Mucosa of gallbladder (tissue), 1 donor: ENCODE results near the gene CTSH. TPM values are rescaled to one million over a fixed set of nuclear protein-coding genes. Genes with fewer than 3 reads are reported as not detected.
"Not testable (repeated sequence)": the region's sequence is repeated elsewhere in the genome, so short reads cannot be mapped to it uniquely, and the experiment has no call there.

Experiments used
- DNase-seq: peaks from one replicate; pipeline ENCODE4 v3.0.0-alpha.2; 2020; ENCODE audit warnings: low spot score
- total RNA-seq: library from RNA; stranded (reverse); gene quantifications from one replicate; pipeline ENCODE4 v1.2.1, GENCODE V29; 2021
- donor health status: DM: no; HTN: no; CAD: no.

The CTSH gene
- total RNA-seq, 1 donor from 2014 or later, result 465 TPM

DNA sequence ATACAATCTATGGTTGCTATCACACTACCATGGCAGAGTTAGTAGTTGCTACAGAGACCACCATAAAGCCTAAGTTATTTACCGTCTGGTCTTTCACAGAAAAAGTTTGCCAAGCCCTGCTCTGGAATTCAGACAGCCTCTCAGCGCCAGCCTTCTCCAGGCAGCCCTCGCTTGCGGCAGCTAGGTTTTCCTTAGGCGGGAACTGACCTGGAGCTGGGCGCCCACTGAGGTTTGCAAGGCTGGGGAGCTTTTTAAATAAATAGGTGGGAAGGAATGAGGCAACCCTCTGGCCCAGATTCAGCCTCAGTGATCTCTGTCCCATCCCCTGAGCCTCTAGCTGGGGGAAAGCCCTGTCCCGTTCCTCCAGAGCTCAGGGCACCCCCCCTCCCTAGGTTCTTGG is 1.2 kb downstream of the CTSH start:
- no peak for DNase-seq

DNA sequence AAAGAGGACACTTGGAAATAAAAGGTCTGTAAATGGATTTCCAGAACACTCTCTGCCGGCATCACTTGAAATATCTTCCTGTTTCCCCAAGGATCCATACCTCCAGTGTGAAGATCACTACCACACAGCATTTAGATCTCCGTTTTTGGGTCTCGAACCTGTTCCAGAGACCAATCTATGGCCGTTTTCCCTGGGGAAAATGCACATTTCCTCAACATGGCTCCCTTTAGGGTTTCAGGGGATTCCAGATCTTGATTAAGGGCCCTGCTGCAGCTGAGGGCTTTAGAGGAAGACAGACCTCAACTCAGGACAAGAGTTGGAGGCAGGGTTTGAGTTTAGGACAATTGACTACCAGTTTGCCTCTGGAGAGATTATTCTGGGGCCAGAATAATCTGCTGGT is 2.1 kb downstream of the CTSH start:
- DNase-seq, result no peak

DNA sequence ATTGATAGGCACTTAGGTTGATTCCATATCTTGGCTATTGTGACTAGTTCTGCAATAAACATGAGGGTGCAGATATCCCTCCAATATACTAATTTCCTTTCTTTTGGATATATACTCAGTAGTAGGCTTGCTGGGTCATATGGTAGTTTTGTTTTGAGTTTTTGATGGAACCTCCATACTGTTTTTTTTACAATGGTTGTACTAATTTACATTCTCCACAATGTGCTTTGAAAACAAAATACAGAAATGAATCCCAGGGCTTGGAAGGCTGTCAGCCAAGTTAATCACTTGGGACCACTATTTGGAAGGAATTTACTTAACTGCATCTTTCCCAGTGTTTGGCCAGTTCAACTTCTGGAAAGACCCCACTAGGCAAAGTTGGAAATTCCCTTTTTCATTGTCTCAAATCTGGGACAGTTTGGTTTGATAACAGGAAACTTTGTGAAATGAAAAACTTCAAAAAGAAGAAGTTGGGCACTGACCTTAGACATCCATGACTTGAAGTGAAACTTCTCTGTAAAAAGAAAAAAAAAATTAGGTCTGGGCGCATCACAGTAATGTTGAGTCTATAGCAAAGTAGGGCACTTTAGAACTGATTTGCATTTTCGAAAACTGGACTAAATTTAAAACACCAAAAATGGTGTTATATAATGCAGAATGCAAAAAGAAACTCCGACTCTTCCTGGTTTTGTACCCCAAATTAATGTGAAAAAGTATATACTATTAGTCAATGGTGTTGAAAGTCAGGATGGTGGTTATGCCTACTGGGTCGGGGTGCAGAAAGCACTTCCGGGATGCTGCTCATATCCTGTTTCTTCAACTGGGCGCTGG is 6.0 kb downstream of the CTSH start:
- no peak for DNase-seq

DNA sequence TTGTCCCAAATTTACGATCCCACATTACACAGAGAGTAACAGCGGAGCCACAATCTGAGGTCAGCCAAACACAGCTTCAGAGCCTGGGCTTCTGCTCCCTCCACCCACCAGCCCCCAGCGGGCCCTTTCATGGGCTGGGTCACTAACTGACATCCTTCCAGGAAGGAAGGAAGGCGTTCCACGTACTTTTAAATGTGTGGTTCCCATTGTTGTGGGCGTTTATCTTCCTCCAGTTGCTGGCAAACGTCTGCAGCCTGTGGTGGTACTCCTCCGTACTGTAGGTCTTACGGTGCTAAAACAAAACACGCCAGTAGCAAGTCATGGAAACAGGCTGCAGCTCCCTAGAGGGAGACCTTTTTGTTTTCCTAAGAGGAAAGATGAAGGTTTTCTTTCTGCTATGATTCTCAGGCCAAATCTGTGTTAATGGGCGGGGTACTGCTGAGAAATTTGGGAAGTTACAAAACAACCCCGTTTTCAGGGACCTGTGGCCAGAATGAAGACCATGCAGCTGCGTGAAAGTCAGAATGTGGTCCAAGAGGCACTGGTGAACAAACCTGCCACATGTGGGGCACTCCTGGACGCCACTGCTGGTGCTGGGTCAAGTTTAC is 7.6 kb downstream of the CTSH start:
- no peak for DNase-seq

DNA sequence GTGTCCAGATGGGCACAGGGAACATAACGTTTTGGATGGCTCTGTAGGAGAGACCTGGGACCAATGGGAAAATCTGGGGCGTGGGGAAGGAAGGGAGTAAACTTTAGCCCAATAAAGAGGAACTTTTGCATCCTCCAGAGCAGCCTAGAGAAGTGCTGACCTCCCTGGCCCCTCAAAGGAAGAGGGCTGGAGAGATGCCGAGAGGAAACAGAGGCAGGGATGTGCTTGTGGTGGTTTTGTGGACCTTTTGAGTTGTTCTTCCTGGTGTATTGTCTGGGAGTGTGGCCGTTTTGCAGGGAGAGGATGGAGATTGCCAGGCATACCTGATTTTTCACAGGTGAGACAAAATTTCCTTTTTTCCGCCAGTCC is 10.2 kb downstream of the CTSH start:
- no peak for DNase-seq

DNA sequence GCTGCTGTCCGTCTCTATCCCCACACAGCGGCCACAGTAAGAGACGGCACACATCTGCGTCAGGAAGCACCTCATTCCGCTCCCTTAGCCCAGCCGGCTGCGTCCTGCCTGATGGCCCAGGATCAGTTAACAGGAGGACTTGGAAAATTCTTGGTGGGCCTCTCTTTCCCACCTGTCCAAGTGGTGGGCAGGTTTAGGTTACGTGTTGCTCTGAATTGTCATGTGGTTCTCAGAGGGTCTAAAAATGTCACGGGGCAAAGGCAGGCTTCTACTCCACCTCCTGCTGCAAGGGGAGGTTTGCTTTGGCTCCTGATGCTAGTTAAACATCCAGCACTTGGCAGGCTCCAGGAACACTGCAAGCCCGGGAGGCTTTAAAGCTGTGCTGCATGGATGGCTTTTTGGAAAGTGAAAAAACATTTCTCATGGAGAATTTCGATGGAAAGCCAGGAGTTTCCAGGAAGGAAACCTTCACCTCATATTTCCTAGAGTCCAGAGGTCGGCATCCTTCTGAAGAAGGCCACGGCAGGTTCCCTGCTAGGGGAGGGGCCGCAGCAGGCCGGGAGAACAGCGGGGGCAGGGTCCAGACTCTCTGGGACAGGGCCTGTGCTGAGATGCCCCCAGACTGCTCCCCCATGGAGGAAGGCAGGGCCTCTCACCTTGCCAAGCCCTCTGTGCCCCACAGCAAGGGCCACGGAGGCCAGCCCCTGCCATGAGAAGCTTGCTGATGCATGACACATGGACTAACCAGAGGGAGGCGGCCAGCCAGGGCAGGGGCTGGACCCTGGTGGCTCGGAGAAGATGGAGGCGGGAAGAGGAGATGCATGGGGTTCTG is 10.8 kb downstream of the CTSH start:
- no peak for DNase-seq

DNA sequence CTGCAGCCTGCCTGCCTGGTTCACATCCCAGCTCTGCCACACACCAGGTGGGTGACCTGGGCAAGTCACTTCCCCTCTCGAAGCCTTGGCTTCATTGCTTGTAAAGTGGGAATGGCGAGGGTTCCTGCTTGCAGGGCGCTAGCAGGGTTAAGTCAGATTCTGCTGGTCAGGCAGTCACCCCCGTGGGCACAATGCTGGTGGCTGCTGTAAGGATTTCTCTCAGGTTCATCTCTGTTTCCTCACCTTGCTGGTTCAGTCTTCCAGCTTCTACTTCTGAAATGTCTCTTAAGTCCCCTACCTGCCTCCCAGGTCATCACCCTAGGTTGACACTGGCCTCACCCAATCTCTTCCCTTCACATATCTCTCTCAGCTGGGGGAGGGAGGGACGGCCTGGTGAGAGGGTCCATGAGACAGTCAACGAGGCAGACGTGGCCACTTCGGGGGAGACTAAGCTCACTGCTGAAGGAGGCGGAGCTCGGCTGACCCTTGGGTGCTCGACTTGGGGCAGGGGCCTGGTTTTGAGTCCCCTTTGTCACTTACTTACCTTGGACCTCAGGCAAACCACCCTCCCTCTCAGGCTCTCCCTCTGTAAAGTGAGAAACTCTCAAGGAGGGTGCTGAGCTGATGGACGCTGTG is 11.5 kb downstream of the CTSH start:
- DNase-seq, result no peak

DNA sequence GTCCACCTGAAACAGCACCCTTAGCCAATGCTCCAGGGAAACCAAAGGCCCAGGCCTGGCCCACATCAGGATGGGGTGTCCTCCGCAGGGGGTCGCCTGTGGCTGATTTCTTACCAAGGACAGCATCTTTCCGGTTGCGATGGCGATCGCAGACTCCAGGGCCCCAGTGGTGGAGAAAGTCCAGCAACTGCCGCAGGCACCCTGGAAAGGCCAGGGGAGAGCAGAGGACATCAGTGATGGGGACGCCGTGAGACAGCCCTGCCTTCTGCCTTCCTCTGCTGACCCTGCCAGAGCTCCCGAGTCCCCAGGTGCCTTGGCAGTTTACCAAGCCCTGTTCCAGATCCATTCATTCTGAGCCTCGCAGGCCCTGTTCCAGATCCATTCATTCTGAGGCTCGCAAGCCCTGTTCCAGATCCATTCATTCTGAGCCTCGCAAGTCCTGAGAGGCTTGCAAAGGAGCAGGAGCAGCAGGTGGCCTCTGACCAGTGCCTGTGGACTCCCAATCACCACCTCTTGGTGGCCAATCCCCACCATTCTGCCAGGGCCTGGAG is 12.5 kb downstream of the CTSH start:
- DNase-seq, result no peak

DNA sequence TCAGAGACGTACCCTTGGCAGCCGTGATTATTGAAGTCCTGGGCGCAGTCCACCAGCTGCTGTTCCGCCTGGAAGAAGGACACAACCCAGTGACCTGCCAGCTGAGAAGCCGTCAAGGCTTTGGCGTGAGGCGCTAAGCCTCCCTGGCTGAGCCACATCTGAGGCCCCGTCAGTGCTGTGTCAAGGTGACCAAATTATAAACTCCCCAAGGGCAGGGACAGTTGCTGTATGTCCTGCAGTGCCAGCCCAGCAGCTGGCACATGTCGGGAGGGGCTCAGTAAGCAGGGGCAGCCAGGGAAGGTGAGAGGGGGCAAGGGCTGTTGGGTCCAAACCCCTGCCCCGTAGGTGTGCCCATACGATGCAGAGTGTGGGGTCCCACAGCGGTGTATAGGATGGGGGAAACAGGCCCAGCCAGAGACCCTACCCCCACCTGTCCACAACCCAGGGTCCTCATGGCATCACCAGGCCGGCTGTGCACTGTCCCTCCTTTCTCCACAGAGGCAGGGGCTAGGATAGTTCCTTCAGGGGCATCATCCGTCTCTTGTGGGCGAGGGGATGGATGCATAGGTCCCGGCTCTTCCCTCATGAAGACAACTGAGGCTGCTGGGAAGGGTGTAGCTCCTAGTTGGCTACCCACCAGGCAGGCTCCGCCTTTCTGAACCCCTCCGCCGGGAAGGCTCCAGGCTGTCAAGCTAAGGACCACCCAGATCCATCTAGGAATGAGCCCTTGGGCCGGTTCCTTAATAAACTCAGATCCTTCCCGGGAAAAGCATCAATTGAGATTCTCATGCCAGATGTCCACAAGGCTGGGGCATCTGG is 13.2 kb downstream of the CTSH start:
- DNase-seq, result no peak

DNA sequence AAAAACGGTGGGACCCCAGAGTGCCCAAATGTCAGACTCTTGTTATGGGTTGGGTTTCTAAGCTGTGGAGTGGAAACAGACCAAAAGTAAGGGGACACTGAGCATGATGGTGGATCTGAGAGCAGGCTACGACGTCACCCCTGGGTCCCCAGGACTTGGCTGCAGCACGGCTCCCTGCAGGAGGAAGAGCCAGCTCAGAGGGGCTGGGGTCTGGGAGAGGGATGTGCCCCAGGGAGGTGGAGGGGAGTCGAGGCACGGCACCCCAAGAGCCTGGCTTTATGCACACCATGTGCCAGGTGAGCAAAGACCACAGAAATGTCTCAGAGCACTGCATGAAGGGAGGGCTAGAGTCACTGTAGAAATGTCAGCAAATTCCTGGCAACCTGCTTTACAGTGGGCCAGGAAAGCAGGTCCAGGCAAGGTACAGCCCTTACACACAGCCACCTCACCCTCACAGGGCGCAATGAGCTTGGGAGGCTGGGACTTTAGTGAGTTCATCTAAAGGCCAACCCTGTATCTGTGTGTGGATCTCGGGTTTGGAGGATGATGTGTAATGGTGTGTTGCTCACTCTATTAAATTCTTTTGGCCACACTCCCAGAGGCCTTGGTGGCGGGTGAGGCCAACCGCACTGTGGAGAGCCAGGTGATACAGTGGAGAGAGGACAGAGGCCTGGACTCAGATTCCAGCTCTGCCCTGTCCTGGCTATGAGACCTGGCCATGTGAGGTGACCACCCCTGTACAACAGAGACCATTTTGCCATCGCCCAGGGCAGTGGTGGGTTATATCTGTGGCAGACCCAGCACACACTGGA is 14.1 kb downstream of the CTSH start:
- DNase-seq, result no peak

DNA sequence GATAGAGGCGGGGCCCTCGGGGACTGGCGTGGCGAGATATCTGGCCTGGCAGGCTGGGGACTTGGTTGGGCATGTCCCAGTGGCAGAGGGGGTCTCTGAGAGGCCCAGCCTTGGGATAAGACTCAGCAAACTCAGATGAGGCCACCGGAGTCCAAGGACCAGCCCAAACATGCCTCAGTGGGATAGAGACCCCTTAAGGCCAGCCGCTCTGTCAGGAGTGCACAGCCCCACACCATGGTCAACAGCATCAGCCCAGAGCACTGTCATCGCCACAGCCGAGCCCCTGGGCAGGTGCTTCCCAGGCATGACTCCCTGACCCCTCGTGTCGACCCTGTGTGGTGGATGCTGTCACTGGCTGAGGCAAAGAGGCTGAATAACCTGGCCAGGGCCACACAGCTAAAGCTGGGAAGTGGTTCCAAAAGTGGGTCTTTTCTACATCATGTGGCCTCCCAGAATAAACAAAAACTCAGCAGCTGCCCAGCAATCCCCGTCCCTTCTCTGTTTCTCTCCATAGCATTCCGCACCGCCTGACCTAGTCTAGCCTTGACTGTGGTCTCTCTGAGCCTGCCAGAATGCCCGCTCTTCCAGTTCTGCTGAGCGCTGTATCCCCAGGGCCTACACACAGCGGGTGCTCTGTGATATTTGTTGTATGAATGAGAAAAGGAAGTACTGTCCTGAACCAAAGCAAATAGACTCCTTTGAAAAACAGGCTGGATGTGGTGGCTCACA is 15.1 kb downstream of the CTSH start:
- DNase-seq, result no peak

DNA sequence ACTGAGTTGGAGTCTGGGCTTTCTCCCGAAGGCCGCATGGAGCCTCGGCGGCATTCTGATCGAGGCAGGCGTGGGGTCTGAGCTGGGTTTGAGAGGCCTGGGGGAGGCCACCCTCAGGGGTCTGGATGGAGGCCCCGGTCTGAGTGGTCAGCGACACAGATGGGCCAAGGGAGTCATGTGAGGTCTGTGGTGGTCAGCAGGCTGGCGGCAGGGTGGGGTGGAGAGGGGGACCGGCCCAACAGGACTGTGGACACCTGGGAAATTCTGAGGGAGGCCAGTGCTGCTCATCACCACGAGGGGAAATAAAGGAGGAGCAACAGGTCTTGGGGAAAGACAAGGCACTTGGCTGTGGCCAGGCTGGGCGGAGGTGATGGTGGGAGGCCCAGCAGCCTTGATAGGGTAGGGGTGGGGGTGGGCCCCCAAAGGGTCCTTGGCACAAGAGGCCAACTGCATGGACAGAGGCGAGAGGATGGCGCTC is 16.2 kb downstream of the CTSH start:
- no peak for DNase-seq

DNA sequence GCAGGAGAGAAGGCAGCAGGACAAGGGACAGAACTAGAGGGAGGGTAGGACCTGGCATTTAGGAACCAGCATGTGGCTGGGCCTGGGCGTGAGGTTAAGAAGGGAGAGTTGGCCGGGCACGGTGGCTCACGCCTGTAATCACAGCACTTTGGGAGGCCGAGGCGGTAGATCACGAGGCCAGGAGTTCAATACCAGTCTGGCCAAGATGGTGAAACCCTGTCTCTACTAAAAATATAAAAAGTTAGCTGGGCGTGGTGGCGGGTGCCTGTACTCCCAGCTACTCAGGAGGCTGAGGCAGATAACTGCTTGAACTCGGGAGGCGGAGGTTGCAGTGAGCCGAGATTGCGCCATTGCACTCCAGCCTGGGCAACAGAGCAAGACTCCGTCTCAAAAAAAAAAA is 16.7 kb downstream of the CTSH start:
- DNase-seq, result not testable (repeated sequence)

DNA sequence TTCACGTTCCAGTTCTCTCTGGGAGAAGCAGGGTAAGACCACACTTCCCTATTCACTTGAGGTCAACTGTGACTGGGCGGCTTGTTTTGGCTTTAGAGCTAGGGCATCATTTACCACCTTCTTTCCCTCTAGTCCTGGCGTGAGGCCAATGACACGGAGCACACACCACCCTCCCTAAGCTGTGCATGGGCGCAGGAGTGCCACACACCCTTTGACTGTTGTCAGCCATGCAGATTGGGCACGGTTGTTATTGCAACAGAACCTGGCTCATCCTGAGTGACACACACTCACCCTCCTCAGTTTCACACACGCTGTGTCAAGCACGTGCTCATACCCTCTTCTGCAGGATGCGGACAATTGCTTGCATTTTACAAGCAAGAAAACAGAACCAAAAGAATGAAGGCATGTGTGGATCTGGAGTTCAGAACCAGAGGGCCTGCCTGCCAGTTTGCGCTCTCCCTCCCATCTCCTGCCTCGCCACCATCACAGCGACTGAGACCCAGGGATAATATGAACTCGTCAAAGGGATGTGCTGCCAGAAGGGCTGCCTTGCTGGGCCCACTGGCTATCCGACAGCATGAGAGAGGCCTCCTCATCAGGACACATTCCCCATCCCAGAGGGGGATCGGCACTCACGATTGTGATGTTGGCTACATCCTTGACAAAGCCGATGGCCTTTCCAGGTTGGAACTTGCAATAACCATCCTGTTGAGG is 17.6 kb downstream of the CTSH start:
- DNase-seq, result no peak

DNA sequence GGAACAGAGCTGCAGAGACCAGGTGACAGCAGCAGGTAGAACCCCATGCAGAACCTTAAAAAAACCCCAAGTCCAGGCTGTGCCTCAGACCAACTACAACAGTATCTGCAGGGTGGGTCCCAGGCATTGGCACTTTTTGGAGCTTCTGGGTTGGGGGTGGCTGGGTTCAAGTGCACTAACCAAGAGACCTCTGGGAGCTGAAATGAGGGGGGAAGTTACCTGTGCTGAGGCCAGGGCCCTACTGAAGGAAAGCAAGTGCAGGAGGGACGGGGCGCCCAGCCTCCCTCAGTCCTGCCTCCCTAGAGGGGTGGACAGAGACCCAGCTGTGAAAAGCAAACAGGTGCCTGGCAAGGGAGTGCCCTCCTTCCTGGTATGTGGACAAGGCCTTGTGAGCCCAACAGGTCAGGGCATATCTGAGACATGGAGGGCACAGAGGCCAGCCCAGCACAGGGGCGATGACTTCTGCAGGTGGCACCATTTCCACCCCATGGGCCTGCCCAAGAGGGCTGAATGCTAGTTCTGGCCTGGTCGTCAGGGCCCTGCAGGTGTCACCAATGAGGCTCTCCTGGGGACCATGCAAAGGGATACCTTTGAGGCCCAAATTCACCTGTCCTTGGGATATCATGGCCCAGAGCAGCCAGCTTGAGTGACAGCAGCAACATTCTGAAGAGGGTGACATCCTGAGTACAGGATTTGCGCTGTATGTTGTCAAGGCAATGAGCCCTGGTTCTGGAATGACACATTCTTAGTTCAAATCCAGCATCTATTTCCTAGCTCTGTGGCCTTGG is 18.7 kb downstream of the CTSH start:
- DNase-seq, result no peak

DNA sequence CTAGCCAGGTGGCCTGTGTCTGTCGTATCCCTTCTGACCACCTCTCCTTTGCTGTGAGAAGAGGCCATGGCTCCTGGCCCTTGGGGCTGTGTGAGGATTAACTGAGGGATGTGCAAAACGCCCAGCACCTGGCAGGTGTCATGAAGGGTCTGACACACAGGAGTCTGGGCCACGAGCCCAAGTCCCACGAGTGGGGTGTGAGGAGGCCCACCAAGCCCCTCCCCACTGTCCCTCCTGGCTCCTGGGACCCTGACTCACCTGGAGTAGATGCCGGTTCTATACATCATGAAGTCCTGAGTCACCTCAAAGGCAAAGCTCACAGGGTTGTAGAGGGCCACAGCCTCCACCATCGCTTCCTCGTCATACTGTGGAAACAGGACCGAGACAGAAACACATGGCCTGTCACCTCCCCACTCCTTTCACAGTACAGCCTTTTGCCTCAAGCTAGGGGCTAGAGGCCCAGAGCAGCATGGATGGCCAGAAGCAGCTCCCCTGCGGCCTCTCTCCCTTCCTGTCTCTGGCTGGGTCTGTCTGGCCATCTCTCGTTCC is 19.7 kb downstream of the CTSH start:
- DNase-seq, result no peak
